HT-29 (cell line): ENCODE results near the gene HDLBP. TPM values are rescaled to one million over a fixed set of nuclear protein-coding genes. Genes with fewer than 3 reads are reported as not detected.
A peak's percentile ranks its signal among the peaks of the same experiment; 100 is the strongest.
"Not testable (repeated sequence)": the region's sequence is repeated elsewhere in the genome, so short reads cannot be mapped to it uniquely, and the experiment has no call there.

Experiments used
- DNase-seq: peaks from one replicate; pipeline ENCODE4 v3.0.0-alpha.2; 2015; ENCODE audit warnings: low spot score
- total RNA-seq: library from RNA; depleted of rRNA; stranded (reverse); fragments of >200 nt; shearing (Covaris generic); gene quantifications from 2 replicates; pipeline ENCODE4 v1.2.3, GENCODE V29; 2014

HDLBP gene
- total RNA-seq, 1 experiment from 2014 or later, result 461 TPM

GRCh38 chr2:241330616-241330981, 15.1 kb upstream of the HDLBP start:
- no peak for DNase-seq

- DNase-seq, result no peak
Observed at GRCh38 chr2:241329669-241330615, 14.5 kb upstream of the HDLBP start.

DNA sequence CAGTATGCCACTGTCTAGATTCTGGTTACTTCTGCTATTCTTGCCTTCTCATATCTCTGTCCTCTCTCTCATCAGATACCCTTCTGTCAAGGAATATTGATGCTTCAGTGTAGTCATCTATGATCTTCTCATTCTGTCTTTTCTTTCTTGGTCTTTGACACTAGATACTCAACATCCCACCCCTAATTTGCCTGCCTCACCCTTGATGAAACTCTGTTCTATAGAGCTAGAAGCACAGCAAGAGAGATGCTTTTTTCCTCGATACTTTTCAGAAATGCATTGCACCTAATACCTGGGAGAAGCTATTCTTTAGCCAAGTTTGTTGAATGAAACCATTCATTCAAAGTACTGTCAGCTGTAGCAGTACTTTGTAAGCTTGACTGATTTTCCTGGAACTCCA, 9.8 kb upstream of the HDLBP start:
- DNase-seq, result no peak

DNA sequence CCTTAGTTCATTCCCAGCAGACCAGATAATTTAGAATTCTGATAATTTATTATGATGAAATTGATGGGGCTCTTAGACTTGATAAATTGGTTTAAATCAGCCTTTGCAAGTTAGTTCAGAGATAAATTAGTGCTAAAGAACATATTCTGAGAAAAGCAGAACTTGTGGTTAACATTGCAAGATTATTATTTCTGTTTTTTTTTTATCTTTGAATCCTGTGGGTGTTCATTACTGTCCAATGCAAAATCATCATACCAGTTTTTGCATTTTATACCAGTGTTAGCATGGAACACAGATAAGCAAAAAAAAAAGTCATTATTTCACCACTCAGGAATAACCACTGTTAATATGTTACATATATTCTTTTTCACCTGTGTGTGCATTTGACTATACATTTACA, 9.3 kb upstream of the HDLBP start:
- no peak for DNase-seq

DNA sequence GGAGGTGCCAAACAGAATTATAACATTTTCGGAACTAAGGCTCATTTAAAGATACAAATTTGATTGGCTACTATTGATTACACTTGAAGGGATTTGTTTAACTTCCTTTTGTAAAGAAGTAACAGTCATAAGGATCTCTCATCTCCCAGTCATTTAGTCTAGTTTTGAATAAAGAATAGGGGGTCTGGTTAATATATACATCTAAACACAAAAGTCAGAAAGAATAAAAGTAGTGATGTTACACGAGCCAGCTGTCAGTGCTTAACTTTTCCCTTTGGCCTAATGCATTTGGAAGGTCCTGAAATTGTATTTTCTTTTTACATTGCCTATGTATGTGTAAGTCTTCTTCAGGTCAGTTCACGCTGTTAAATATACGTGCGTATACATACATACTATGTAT, 8.3 kb upstream of the HDLBP start:
- DNase-seq, result no peak

DNA sequence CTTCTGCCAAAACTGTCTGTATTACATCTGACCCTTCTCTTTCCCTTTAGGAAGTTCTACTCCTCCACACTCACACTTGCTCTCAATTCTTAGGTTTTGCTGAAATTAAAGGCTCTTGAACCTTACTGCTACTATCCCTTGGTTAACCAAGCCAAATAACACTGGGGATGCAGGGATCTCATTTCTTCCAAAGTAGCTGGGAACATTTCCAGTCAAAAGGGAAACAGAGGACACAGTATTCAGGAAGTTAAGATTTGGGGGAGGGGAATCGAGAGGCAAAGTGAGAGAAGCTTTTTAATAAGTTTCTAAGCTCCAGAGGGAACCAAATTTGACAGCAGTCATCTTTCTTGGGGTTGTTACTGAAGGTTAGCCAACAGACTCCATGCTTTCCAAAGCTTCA, 6.4 kb upstream of the HDLBP start:
- DNase-seq, result no peak

DNA sequence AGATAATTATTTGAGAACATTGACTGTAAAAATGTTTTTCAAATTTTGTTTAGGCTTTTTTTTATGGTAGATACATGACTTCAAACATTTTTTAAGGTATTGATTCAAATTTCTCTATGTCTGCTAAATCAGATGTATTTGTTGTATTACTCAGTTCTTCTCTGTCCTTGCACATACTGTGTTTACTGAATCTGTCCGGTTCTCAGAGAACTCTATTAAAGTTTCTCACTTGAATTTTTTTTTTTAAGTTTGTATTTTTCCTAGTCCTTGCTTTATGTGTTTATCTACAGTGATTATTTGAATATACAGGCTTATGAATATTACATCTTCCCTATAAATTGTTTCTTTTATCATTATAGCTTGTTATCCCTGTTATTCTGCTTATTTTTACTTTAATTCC, 5.6 kb upstream of the HDLBP start:
- no peak for DNase-seq

- DNase-seq, result no peak
Observed at GRCh38 chr2:241320394-241320793, 4.9 kb upstream of the HDLBP start.

DNA sequence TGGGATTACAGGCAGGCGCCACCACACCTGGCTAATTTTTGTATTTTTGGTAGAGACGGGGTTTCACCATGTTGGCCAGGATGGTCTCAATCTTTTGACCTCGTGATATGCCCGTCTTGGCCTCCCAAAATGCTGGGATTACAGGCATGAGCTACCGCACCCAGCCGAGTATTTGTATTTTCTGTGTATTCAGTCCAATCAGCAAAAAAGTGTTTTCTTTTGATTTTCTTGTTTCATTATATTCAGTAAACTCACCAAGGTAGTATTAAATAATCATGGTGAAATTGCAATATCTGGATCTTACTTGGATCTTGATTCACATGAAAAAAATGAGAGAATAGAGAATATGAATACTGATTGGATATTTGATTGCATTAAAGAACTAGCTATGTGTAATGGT, 3.4 kb upstream of the HDLBP start:
- DNase-seq, result not testable (repeated sequence)

GRCh38 chr2:241317391-241317790, 1.9 kb upstream of the HDLBP start:
- DNase-seq, result no peak

GRCh38 chr2:241316825-241317224, 1.4 kb upstream of the HDLBP start:
- DNase-seq, result no peak

DNA sequence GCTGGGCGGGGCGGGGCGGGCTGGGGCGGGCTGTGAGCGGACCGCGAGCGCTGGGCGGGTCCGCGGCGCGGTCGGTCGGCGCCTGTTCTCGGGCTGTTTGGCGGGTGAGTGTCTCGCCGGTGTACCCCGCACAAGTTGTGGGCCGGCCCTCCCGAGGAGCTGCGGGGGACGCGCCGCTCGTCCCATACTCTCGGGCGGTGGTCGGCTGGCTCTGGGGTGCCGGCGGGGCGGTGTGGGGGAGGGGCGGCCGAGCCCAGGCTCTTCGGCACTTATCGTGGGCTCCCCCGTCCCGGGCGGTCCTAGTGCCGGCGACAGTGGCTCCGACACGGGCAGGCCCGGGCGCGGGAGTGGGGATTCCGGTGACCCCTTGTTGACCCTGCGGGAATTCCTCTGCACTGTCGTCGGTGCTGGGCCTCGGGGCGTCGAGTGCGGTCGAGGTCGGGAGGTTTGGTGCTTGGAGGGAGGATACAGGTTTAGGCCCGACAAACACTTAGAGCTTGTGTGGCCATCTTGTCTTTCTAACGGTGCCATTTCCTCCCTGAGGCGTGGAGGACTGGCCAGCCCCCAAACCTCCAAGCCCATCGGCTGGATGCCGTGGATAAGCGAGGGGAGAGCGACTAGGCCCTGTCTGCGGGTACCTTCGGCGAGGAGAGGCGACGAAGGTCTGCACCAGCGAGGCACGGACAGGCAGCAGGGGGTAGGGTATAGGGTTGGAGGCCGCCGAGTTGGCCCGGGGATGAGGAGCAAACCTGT, 583 bp upstream of the HDLBP start, which contains the start of gene SEPTIN2:
SEPTIN2 (plus strand) TSS at position 47 of the 753 bp plus-strand sequence. CDS start 8,308 bp downstream, outside the sequence.
- peak; percentile 61 for DNase-seq

DNA sequence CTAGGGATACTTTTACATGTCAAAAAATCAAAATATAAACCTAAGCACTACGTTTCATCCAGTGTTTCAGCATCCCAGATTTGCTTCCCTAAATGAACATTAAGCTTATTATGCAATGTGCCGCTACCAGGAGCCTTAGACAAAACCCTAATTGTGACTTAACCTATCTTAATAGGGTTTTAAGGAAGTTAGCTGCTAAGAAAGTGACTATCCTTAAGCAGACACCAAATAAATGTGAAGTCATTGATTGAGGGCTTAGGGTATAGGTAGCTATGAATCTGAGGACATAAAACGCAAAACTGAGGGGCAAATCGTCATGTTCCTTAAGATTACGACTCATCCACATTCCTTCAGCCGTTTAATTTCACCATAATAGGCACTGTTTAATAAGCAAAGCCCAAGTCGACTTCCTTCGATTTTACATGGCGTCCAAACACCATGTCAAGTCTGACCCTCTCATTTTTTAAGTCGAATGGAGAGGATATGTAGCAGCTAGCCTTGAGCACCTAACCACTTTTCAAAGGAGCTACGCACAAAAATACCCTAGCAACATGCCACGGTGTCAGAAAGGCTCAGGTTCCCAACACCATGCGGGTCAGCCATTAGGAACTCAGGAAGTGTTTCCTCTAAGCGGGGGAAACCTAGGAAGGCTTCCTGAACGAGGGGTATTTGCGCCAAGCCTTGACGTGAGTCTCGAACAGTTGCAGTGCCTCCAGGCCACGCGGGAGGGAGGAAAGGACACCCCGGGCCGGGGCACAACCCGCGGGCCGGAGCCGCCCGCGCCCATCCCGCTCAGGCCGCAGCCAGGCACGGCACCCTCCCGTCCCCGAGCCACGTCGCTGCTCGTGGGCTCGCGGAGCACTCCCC, 1.0 kb downstream of the HDLBP start:
- DNase-seq, result peak; percentile 68

GRCh38 chr2:241313543-241314095, 1.9 kb downstream of the HDLBP start:
- no peak for DNase-seq

GRCh38 chr2:241312082-241312481, 3.4 kb downstream of the HDLBP start:
- no peak for DNase-seq

DNA sequence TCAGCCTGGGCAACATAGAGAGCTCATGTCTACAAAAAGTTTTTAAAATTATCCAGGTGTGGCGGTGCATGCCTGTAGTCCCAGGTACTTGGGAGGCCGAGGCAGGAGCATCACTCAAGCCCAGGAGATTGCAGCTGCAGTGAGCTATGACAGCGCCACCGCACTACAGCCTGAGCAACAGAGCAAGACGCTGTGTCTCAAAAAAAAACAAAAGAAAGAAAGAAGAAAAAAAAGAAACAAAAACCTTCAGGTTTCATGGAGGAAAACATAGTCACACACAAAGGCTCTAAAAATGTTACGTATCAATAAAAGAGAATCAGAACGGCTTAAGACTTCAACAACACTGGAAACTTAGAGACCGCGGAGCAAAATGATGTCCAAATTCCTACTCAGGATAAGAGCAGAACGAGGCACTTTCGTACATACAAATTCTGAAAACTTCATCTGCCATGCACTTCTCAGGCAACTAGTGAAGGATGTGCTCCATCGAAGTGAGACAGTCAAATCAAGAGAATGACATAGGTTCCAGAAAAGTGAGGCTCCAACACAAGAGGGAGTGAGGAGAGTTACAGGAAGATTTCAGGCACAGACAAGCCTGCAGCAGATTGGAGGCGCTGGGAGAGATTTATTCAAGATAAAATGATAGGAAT, 4.4 kb downstream of the HDLBP start:
- DNase-seq, result no peak

GRCh38 chr2:241309684-241310117, 5.8 kb downstream of the HDLBP start:
- DNase-seq, result no peak

GRCh38 chr2:241308832-241309500, 6.5 kb downstream of the HDLBP start:
- DNase-seq, result no peak

DNA sequence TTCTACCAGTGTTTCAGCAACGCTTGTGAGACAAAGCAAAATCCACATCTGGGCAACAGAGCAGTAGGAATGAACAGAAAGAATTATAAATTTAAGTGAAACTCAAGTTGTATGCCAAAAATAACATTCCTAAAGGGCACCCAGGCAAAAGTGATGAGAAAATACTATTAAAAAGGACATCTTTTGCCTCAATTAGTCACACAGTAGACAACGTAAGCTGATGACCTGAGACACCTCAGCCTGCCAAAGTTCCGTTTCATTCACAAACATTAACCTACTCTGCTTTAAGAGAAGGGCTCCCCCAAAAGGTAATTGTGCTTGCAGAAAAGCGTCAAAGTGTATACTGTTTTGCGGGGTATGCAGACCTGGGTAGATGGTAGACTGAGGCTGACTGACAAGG, 7.2 kb downstream of the HDLBP start:
- no peak for DNase-seq

DNA sequence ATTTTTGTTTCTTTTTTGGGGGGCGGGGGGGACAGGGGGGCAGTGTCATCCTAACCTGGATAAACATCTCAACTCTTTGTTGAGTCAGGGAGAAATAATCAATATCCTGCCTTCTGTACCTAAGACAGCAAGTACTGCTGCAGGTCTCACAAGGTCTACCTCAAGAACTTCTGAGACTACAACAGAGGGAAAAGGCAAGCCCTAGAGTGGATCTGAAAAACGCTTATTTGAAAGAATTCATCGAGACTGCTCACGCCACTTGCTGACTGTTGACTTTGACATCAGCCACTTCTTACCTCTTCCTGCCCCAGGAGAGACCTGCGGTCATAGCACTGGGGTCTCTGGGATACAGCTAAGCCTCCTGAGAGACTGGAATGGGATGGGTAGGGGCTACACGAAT, 8.4 kb downstream of the HDLBP start:
- DNase-seq, result no peak
